HCT116 (cell line): ENCODE results near the gene CENPM. TPM values are rescaled to one million over a fixed set of nuclear protein-coding genes. Genes with fewer than 3 reads are reported as not detected.

Experiments
- ATAC-seq: fragments of 200-7000 bp; cut with Tn5 transposase; 2 replicates; pipeline ENCODE4 v1.9.1; 2020; ENCODE audit warnings: mild to moderate bottlenecking, moderate library complexity
- BruUV-seq: library from RNA; stranded (reverse); fragments of 400-500 nt; replicated peaks from 2 replicates; lab custom pipeline; 2021; lab: Mats Ljungman, UMichigan
- CTCF ChIA-PET: fragments of 300-600 bp; sonication (Branson Sonifier 250); formaldehyde crosslinking; loops from one replicate; lab custom pipeline; 2021; ENCODE audit warnings: antibody characterized with exemption; lab: Charles Lee
- POLR2A ChIA-PET: fragments of 300-600, 350-600 bp; sonication (Branson Sonifier 250); formaldehyde crosslinking; loops from one replicate; lab custom pipeline; 2021; ENCODE audit warnings: antibody characterized with exemption; lab: Charles Lee
- RAD21 ChIA-PET, 2 experiments: fragments of 300-600 bp; sonication (Branson Sonifier 250); formaldehyde crosslinking; loops; one replicate each; lab custom pipeline; 2023; ENCODE audit warnings: low total read pairs in 2 of 2; ENCODE audit not compliant: uncharacterized antibody in 2 of 2, unreplicated experiment in 2 of 2, low non-redundant PET in 1 of 2; lab: Charles Lee
- DNase-seq: peaks from one replicate; pipeline ENCODE4 v3.0.0-alpha.2; 2010; ENCODE audit warnings: low read depth, low spot score
- H2AFZ ChIP-seq: fragments of 200-600 bp; shearing (Covaris generic), sonication (generic); 2 replicates; pipeline ENCODE4 v1.6.1; 2017; ENCODE audit warnings: low read depth, mixed run types, mixed read lengths, antibody characterized with exemption, low read length; ENCODE audit not compliant: poor library complexity, severe bottlenecking
- H3K27ac ChIP-seq: 2 replicates; pipeline ENCODE4 v1.5.1; 2012; ENCODE audit warnings: low read depth, low read length
- H3K27me3 ChIP-seq: fragments of 200-600 bp; sonication (generic); 2 replicates; pipeline ENCODE4 v1.6.1; 2016; ENCODE audit warnings: mixed run types, low read length, mixed read lengths; ENCODE audit not compliant: insufficient read depth
- H3K36me3 ChIP-seq, 2 experiments: fragments of 200-500 bp in 1 of 2; fragments of 200-600 bp in 1 of 2; sonication (Bioruptor generic) in 1 of 2; sonication (generic) in 1 of 2; 2 replicates each; pipeline versions ENCODE4 v1.5.1 to v1.6.1; 2014 to 2016; ENCODE audit warnings: low read length in 2 of 2, inconsistent platforms in 1 of 2, mixed read lengths in 1 of 2, mixed run types in 1 of 2; ENCODE audit not compliant: insufficient read depth in 2 of 2, control insufficient read depth in 1 of 2
- H3K4me1 ChIP-seq, 2 experiments: fragments of 200-600 bp in 1 of 2; sonication (generic) in 1 of 2; 2 replicates each; pipeline versions ENCODE4 v1.5.1 to v1.6.1; 2012 to 2017; ENCODE audit warnings: low read length in 2 of 2, inconsistent platforms in 1 of 2, mild to moderate bottlenecking in 1 of 2, mixed read lengths in 1 of 2, mixed run types in 1 of 2, moderate library complexity in 1 of 2; ENCODE audit not compliant: insufficient read depth in 2 of 2, control insufficient read depth in 1 of 2
- H3K4me2 ChIP-seq: fragments of 200-600 bp; sonication (generic); 2 replicates; pipeline ENCODE4 v1.6.1; 2017; ENCODE audit warnings: mixed run types, low read length, mixed read lengths
- H3K4me3 ChIP-seq, 2 experiments: fragments of 200-600 bp in 1 of 2; sonication (generic) in 1 of 2; replicated peaks in 1 of 2; 2 replicates each; pipeline ENCODE4 v1.5.1; 2011 to 2016; ENCODE audit warnings: low read length in 2 of 2, control low read depth in 1 of 2, low read depth in 1 of 2, mild to moderate bottlenecking in 1 of 2, mixed read lengths in 1 of 2, mixed run types in 1 of 2
- H3K79me2 ChIP-seq: fragments of 200-600 bp; sonication (generic); 2 replicates; pipeline ENCODE4 v1.6.1; 2017; ENCODE audit warnings: mild to moderate bottlenecking, mixed run types, low read length, moderate library complexity, mixed read lengths; ENCODE audit not compliant: insufficient read depth
- H3K9ac ChIP-seq: fragments of 200-600 bp; sonication (generic); 2 replicates; pipeline ENCODE4 v1.6.1; 2016; ENCODE audit warnings: low read length, mixed read lengths
- H3K9me2 ChIP-seq: fragments of 200-600 bp; sonication (generic), shearing (Covaris generic); 2 replicates; pipeline ENCODE4 v1.6.1; 2017; ENCODE audit warnings: mixed run types, mild to moderate bottlenecking, moderate library complexity; ENCODE audit not compliant: insufficient read depth
- H3K9me3 ChIP-seq, 2 experiments: fragments of 200-500 bp in 1 of 2; fragments of 200-600 bp in 1 of 2; sonication (Bioruptor generic) in 1 of 2; sonication (generic) in 1 of 2; 2 replicates each; pipeline ENCODE4 v1.6.1; 2014 to 2017; ENCODE audit warnings: low read length in 2 of 2, mixed read lengths in 2 of 2, inconsistent platforms in 1 of 2, low read depth in 1 of 2, mild to moderate bottlenecking in 1 of 2, mixed run types in 1 of 2, moderate library complexity in 1 of 2; ENCODE audit not compliant: control insufficient read depth in 1 of 2, insufficient read depth in 1 of 2
- H4K20me1 ChIP-seq: fragments of 200-600 bp; sonication (generic), shearing (Covaris generic); 2 replicates; pipeline ENCODE4 v1.6.1; 2017; ENCODE audit warnings: mixed run types, mild to moderate bottlenecking, moderate library complexity; ENCODE audit not compliant: insufficient read depth
- CBX3 ChIP-seq: IDR thresholded peaks from 2 replicates; pipeline ENCODE4 v1.6.1; 2012; ENCODE audit warnings: low read depth
- CEBPB ChIP-seq: IDR thresholded peaks from 2 replicates; pipeline ENCODE4 v1.6.1; 2012; ENCODE audit warnings: low read depth
- EGR1 ChIP-seq: IDR thresholded peaks from 2 replicates; pipeline ENCODE4 v1.6.1; 2012; ENCODE audit warnings: low read depth
- FOSL1 ChIP-seq: IDR thresholded peaks from 2 replicates; pipeline ENCODE4 v1.6.1; 2012; ENCODE audit warnings: low read depth
- JUND ChIP-seq: IDR thresholded peaks from 2 replicates; pipeline ENCODE4 v1.6.1; 2012
- POLR2A ChIP-seq: IDR thresholded peaks from 2 replicates; pipeline ENCODE4 v1.7.0; 2011; ENCODE audit warnings: borderline replicate concordance; ENCODE audit not compliant: insufficient read depth, insufficient read length; ENCODE audit errors: extremely low read depth
- POLR2AphosphoS5 ChIP-seq: IDR thresholded peaks from 2 replicates; pipeline ENCODE4 v1.6.1; 2011; ENCODE audit warnings: mild to moderate bottlenecking, low read depth, low read length, moderate library complexity
- RAD21 ChIP-seq: IDR thresholded peaks from 2 replicates; pipeline ENCODE4 v1.6.1; 2012; ENCODE audit warnings: low read depth, mild to moderate bottlenecking
- SIN3A ChIP-seq: IDR thresholded peaks from 2 replicates; pipeline ENCODE4 v1.6.1; 2012; ENCODE audit warnings: low read depth
- SP1 ChIP-seq: IDR thresholded peaks from 2 replicates; pipeline ENCODE4 v1.6.1; 2012; ENCODE audit warnings: low read depth
- SRF ChIP-seq: IDR thresholded peaks from 2 replicates; pipeline ENCODE4 v1.6.1; 2012; ENCODE audit warnings: low read depth
- YY1 ChIP-seq: IDR thresholded peaks from 2 replicates; pipeline ENCODE4 v1.6.1; 2011; ENCODE audit warnings: low read length, low read depth, moderate library complexity, mild to moderate bottlenecking; ENCODE audit not compliant: insufficient replicate concordance; ENCODE audit errors: extremely low read depth
- ZNF274 ChIP-seq: fragments of 200-500 bp; sonication (Bioruptor generic); IDR thresholded peaks from 2 replicates; pipeline ENCODE4 v1.6.1; 2014; ENCODE audit warnings: mild to moderate bottlenecking, low read depth, low read length, inconsistent platforms
- intact Hi-C: fragments of 100-400 bp; cut with micrococcal nuclease; formaldehyde crosslinking; loops from 2 replicates; pipeline ENCODE4 v1.10.0; 2022
- total RNA-seq: library from RNA; stranded (reverse); gene quantifications from one replicate; pipeline ENCODE4 v1.2.1, GENCODE V29; 2021; ENCODE audit not compliant: unreplicated experiment
- TF ChIP-seq, protein P1 (sequence below): IDR thresholded peaks from 2 replicates; pipeline ENCODE4 v1.6.1; 2012
- TF ChIP-seq, protein P2 (sequence below): IDR thresholded peaks from 2 replicates; pipeline ENCODE4 v1.6.1; 2012

The CENPM gene
- total RNA-seq, 1 experiment from 2014 or later: 44.7 TPM

DNA sequence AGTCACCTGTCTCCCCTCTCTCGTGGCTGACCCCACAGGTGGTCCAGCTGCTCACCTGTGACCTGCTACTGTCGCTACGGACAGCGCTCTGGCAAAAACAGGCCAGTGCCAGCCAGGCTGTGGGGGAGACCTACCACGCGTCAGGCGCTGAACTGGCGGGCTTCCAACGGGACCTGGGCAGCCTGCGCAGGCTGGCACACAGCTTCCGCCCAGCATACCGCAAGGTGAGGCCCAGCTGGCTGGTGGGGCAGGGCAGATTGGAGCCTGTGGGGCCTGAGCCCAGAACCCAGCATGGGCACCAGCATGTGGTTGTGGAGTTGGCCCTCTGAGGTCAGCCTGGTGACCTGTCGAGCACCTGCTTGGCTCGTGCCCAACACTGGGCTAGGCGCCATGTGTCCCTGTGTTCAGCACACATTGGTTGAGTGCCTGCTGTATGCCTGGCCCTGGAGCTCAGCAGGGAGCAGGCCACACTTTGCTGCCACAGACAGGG, 44.0 kb downstream of the CENPM start:
- Histone ChIP-seq H2AFZ (no peak overlapping the region), H3K79me2 (no peaks in the 10 kb centered on the region), H3K36me3 (peaks cover 22 to 26% of the 10 kb centered on the region in 2 experiments), H3K27me3 (no peaks in the 10 kb centered on the region), H3K4me1 (no peaks in the 10 kb centered on the region; a peak in 1 of 4 replicates), H3K27ac (no peak overlapping the region), H3K4me2 (no peak overlapping the region), H3K4me3 (no peak overlapping the region), H3K9ac (no peak overlapping the region), H3K9me3 (no peaks in the 10 kb centered on the region), H3K9me2 (no peaks in the 10 kb centered on the region), H4K20me1 (no peaks in the 10 kb centered on the region)
- BruUV-seq: no TSS peak
- DNase-seq: no peak
- ChIA-PET RAD21 (no interaction called here), CTCF (no interaction called here), POLR2A (no interaction called here)
- no peak for ATAC-seq
- no peak for TF ChIP-seq SRF
- TF ChIP-seq SP1: no peak
- TF ChIP-seq RAD21: no peak
- TF ChIP-seq EGR1: no peak
- no peak for TF ChIP-seq POLR2A
- TF ChIP-seq, protein P1, sequence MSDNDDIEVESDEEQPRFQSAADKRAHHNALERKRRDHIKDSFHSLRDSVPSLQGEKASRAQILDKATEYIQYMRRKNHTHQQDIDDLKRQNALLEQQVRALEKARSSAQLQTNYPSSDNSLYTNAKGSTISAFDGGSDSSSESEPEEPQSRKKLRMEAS: no peak
- TF ChIP-seq ZNF274: no peak
- TF ChIP-seq POLR2AphosphoS5: no peak; the same call in 1 of the 2 replicates
- TF ChIP-seq JUND: no peak
- TF ChIP-seq CBX3: no peak
- no peak for TF ChIP-seq YY1
- intact Hi-C loops: no loop called here

DNA sequence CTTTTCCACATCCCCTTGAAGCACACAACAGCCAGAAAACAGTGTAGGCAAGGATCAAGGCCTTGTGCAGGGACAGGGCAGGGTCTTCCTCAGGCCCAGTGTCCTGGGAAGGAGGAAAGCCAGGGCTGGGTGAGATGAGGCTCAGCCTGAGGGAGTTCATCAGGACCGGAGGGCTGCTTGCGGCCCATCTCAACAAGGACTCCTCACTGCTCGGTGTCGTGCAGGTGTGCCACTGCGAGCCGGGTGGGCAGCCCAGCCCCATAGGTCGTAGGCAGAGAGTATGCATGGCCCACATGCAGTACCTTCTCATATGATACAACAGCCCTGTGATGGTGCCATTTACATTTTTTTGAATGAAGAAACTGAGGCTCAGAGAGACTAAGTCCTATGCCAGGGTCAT, 44.9 kb downstream of the CENPM start:
- H3K9me2 ChIP-seq: no peaks in the 10 kb centered on the region
- peaks cover 23 to 30% of the 10 kb centered on the region in 2 experiments for H3K36me3 ChIP-seq
- TF ChIP-seq CEBPB (no peak), SIN3A (no peak), FOSL1 (no peak), SP1 (no peak), JUND (no peak)
- TF ChIP-seq, protein P2, sequence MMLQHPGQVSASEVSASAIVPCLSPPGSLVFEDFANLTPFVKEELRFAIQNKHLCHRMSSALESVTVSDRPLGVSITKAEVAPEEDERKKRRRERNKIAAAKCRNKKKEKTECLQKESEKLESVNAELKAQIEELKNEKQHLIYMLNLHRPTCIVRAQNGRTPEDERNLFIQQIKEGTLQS: no peak
- no TSS peak for BruUV-seq
- RAD21 ChIA-PET: no interaction called here
- H3K4me3 ChIP-seq: no peak overlapping the region
- H4K20me1 ChIP-seq: no peaks in the 10 kb centered on the region
- CTCF ChIA-PET: no interaction called here
- H3K79me2 ChIP-seq: no peaks in the 10 kb centered on the region
- H2AFZ ChIP-seq: no peak overlapping the region
- H3K4me2 ChIP-seq: no peak overlapping the region
- DNase-seq (no peak), ATAC-seq (no peak)
- POLR2A ChIA-PET: no interaction called here
- intact Hi-C loops: no loop called here
- H3K27ac ChIP-seq: no peak overlapping the region
- H3K9me3 ChIP-seq: no peaks in the 10 kb centered on the region
- no peaks in the 10 kb centered on the region for H3K4me1 ChIP-seq
- H3K27me3 ChIP-seq: no peaks in the 10 kb centered on the region
- H3K9ac ChIP-seq: no peak overlapping the region
